Smooth muscle cell (in vitro differentiated cells): Measurements from ENCODE around the gene ZNRF3. TPM values are rescaled to one million over a fixed set of nuclear protein-coding genes. Genes with fewer than 3 reads are reported as not detected.

Experiments used
- DNase-seq: peaks from one replicate; lab custom pipeline; 2025; ENCODE audit not compliant: unreplicated experiment; lab: John Stamatoyannopoulos, UW
- H2AFZ ChIP-seq: fragments of 200-600 bp; sonication (generic); 2 replicates; pipeline ENCODE4 v1.6.0; 2016; ENCODE audit warnings: antibody characterized with exemption, low read depth, mild to moderate bottlenecking
- H3F3A ChIP-seq: fragments of 200-600 bp; sonication (generic); 2 replicates; pipeline ENCODE4 v1.6.0; 2017; ENCODE audit warnings: antibody characterized with exemption, low read depth
- H3K27ac ChIP-seq: fragments of 200-600 bp; sonication (generic); 2 replicates; pipeline ENCODE4 v1.5.1; 2016; ENCODE audit warnings: low read depth, mild to moderate bottlenecking
- H3K27me3 ChIP-seq: fragments of 200-600 bp; sonication (generic); 2 replicates; pipeline ENCODE4 v1.6.1; 2016; ENCODE audit warnings: low read depth, mild to moderate bottlenecking
- H3K36me3 ChIP-seq: fragments of 200-600 bp; sonication (generic); 2 replicates; pipeline ENCODE4 v1.5.1; 2016; ENCODE audit warnings: low read depth
- H3K4me1 ChIP-seq: fragments of 200-600 bp; sonication (generic); 2 replicates; pipeline ENCODE4 v1.5.1; 2016; ENCODE audit warnings: low read depth
- H3K4me2 ChIP-seq: fragments of 200-600 bp; sonication (generic); 2 replicates; pipeline ENCODE4 v1.6.0; 2016; ENCODE audit warnings: mild to moderate bottlenecking
- H3K4me3 ChIP-seq: fragments of 200-600 bp; sonication (generic); 2 replicates; pipeline ENCODE4 v1.5.1; 2016; ENCODE audit warnings: mild to moderate bottlenecking
- H3K79me2 ChIP-seq: fragments of 200-600 bp; sonication (generic); 2 replicates; pipeline ENCODE4 v1.6.0; 2016; ENCODE audit warnings: low read depth, mild to moderate bottlenecking
- H3K9ac ChIP-seq: fragments of 200-600 bp; sonication (generic); 2 replicates; pipeline ENCODE4 v1.6.0; 2016; ENCODE audit warnings: low read depth
- H3K9me3 ChIP-seq: fragments of 200-600 bp; sonication (generic); replicated peaks from 2 replicates; pipeline ENCODE4 v1.5.1; 2016; ENCODE audit warnings: low read depth
- H4K20me1 ChIP-seq: fragments of 200-600 bp; sonication (generic); 2 replicates; pipeline ENCODE4 v1.6.0; 2016; ENCODE audit warnings: low read depth
- CTCF ChIP-seq: fragments of 200-600 bp; sonication (generic); IDR thresholded peaks from 2 replicates; pipeline ENCODE4 v1.5.1; 2017; ENCODE audit warnings: borderline replicate concordance, mild to moderate bottlenecking, antibody characterized with exemption; ENCODE audit not compliant: insufficient read depth, poor library complexity, severe bottlenecking
- WGBS: methylation state at CpG from one replicate; pipeline ENCODE4 v1.1.7; 2016; ENCODE audit warnings: low lambda C conversion rate; 5-methylcytosine and 5-hydroxymethylcytosine counted together
- polyA plus RNA-seq: library from polyadenylated mRNA; unstranded; fragments of >200 nt; fragmentation: Nextera tagmentation; extraction: Ambion mirVana; gene quantifications from 2 replicates; pipeline ENCODE4 v1.2.1, GENCODE V29; 2016
- total RNA-seq: library from RNA; depleted of rRNA; stranded (reverse); fragments of >200 nt; gene quantifications from 2 replicates; pipeline ENCODE4 v1.2.3, GENCODE V29; 2014

ZNRF3 gene
- total and polyA plus RNA-seq, 2 experiments from 2014 or later = 4.7 to 5.5 TPM

DNA sequence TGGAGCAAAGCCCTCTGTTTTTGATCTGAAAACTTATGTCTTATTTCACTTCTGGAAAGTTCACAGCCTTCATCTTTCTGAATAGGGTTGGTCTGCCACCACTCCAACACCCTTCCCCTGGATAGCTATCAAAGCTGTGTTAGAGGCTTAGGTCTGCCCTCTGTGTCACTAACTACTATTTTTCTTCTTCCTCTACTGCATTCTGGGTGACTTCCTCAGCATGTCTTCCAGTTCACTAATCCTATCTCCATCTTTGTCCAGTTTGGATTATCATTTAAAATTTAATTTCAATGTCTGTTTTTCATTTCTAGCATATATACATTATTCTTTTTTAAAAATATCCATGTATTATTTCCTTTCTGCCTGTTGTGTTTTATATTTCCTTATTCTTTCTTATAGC lies 84.6 kb downstream of the ZNRF3 start:
- no peak for DNase-seq
- Histone ChIP-seq H3K36me3 (no peaks in the 10 kb centered on the region), H3K9me3 (no peaks in the 10 kb centered on the region), H3F3A (no peaks in the 10 kb centered on the region), H3K27me3 (no peaks in the 10 kb centered on the region), H3K4me2 (no peak overlapping the region), H3K4me1 (peaks cover 8% of the 10 kb centered on the region), H4K20me1 (peaks cover 10% of the 10 kb centered on the region), H3K79me2 (no peaks in the 10 kb centered on the region), H3K9ac (no peak overlapping the region), H3K4me3 (no peak overlapping the region), H3K27ac (no peak overlapping the region), H2AFZ (no peak overlapping the region)
- TF ChIP-seq CTCF = no peak

DNA sequence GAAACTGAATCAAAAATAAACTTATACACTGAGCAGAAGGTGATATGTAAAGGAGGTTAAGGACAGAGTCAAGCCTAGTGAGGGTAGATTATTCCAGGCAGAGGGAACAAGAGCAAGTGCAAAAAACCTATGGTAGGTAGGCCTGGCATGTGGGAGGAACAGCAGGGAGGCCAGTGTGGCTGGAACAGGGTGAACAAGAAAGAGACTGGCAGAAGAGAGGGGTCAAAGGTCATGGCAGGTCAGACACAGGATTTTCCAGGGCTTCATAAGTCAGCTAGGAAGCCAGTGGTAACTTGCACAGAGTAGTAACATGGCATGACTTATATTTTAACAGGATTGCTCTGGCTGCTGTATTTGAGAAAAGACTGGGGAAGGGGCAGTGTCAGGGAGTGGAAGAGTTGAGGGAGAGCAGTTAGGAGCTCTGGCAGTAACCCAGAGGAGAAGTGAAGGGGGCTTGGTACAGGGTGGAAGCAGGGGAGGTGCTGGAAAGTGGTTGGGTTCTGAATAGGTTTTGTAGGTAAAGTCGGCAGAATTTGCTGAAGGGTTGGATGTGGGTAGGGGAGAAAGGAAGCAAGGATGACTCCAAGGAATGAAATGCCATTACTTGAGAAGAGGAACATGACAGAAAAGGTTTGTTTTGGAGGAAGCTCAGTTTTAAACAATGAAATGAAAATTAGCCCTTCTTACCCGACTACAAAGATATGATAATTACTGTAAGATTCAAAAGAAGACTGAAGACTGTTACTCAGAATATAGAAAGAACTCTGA lies 86.2 kb downstream of the ZNRF3 start:
- H3K79me2 ChIP-seq = no peaks in the 10 kb centered on the region
- no peaks in the 10 kb centered on the region for H3K27me3 ChIP-seq
- H3K4me1 ChIP-seq = peaks cover 8% of the 10 kb centered on the region
- no peak for TF ChIP-seq CTCF
- H3K9me3 ChIP-seq = no peaks in the 10 kb centered on the region
- H4K20me1 ChIP-seq = no peaks in the 10 kb centered on the region
- no peak overlapping the region for H2AFZ ChIP-seq
- no peaks in the 10 kb centered on the region for H3F3A ChIP-seq
- DNase-seq = no peak
- no peak overlapping the region for H3K9ac ChIP-seq
- H3K27ac ChIP-seq = peak overlapping the region; percentile 29
- H3K4me2 ChIP-seq = no peak overlapping the region
- no peaks in the 10 kb centered on the region for H3K36me3 ChIP-seq
- no peak overlapping the region for H3K4me3 ChIP-seq
- 61% methylated on average over 2 of the region's 2 CpGs for WGBS

GRCh38 chr22:28973352-28973751 lies 90.0 kb downstream of the ZNRF3 start:
- no peak for DNase-seq
- Histone ChIP-seq H3K4me1 (peaks cover 27% of the 10 kb centered on the region), H3K4me3 (no peak overlapping the region), H4K20me1 (peaks cover 16% of the 10 kb centered on the region), H2AFZ (no peak overlapping the region), H3K36me3 (no peaks in the 10 kb centered on the region), H3K9ac (no peak overlapping the region), H3K79me2 (no peaks in the 10 kb centered on the region), H3K27ac (no peak overlapping the region), H3K9me3 (no peaks in the 10 kb centered on the region), H3F3A (peaks cover 10% of the 10 kb centered on the region), H3K4me2 (no peak overlapping the region), H3K27me3 (no peaks in the 10 kb centered on the region)
- 85% methylated on average over 3 of the region's 3 CpGs for WGBS
- TF ChIP-seq CTCF = no peak

- peaks cover 13% of the 10 kb centered on the region for H3K27me3 ChIP-seq
- peak overlapping the region; percentile 72 for H3K4me2 ChIP-seq
- no peaks in the 10 kb centered on the region for H3K36me3 ChIP-seq
- peaks cover 6% of the 10 kb centered on the region for H3K79me2 ChIP-seq
- WGBS = 34% methylated on average over 4 of the region's 4 CpGs
- peak overlapping the region; percentile 32 for H3K4me3 ChIP-seq
- H2AFZ ChIP-seq = no peak overlapping the region
- no peaks in the 10 kb centered on the region for H3K9me3 ChIP-seq
- peaks cover 10% of the 10 kb centered on the region for H3F3A ChIP-seq
- H3K4me1 ChIP-seq = peaks cover 19% of the 10 kb centered on the region
- H4K20me1 ChIP-seq = peaks cover 31% of the 10 kb centered on the region
- H3K27ac ChIP-seq = peak overlapping the region; percentile 82
- no peak for DNase-seq
- peak overlapping the region; percentile 68 for H3K9ac ChIP-seq
- TF ChIP-seq CTCF = no peak
These were observed 93.7 kb downstream of the ZNRF3 start for GRCh38 chr22:28977060-28977459.
